Stomach (tissue), 4 donors: ENCODE measurements around the gene E2F7.

ENCODE experiments used
- CTCF ChIP-seq, 7 experiments: fragments of 450-650 bp in 4 of 7; fragments of 200-600 bp in 3 of 7; sonication (generic) in 3 of 7; IDR thresholded peaks; one replicate each; pipeline ENCODE4 v1.5.1; 2016 to 2019; ENCODE audit warnings: antibody characterized with exemption in 7 of 7, control low read depth in 2 of 7, mild to moderate bottlenecking in 1 of 7
- POLR2AphosphoS5 ChIP-seq, 3 donors: sonication (generic); formaldehyde crosslinking; IDR thresholded peaks; one replicate each; pipeline ENCODE4 v1.6.1; 2016; ENCODE audit warnings: antibody characterized with exemption in 3 of 3

GRCh38 chr12:77070800-77071449 is 5.6 kb upstream of the E2F7 start:
- TF ChIP-seq CTCF (IDR thresholded peaks at IDR 0.05) (no peak), POLR2AphosphoS5 (IDR thresholded peaks at IDR 0.05) (no peak)
